Activated T-cell treated with anti-CD3 and anti-CD28 coated beads for 24 hours (primary cell): Measurements from ENCODE around the gene ZRANB1.

Source experiments
- DNase-seq: peaks from one replicate; pipeline ENCODE4 v3.0.0-alpha.2; 2020; ENCODE audit warnings: low read depth

Gene ZRANB1

DNA sequence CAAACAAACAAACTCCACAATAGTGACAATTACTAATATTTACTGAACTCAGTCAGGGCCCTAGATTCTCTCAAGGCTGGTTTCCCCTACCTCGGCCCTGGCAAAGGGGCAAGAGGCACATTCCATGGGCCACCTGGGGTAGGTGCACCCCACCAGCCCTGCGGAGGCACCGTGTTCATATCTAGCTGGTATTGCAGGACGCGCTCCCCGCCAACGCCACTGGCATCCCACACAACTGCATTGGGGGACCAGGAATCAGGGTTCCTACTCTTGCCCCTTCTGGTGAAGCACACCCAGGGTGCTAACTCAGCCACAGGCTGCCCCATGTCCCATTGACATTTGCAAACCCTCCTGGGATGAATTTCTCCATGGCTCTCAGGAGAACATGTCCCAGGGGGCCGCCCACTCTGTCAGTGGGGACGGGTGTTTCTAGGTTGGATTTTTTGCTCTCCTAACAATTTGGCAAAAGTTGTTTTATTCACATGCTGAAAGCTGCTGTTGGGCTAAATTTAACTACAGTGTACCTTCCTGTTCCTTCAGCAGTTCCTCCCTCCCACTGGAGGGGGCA lies 76.7 kb downstream of the ZRANB1 start:
- DNase-seq: no peak

DNA sequence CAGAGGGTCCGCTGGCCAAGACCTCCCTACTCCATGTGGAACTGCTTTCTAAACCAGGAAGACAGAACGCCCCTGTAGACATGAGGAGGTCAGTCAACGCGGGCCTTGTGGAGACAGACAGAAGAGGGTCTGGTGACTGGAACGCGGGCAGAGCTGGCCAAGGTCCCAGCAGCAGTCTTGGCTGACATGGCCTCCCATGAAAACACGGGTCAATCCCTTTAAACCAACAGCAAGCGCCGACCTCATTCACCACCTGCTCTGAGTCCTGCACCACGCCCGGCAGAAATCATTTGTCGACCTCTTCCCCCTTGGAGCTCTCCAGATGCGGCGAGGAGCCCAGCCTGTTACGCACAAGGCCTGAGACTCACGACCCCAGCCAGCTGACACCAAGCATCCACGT lies 78.5 kb downstream of the ZRANB1 start:
- no peak for DNase-seq

DNA sequence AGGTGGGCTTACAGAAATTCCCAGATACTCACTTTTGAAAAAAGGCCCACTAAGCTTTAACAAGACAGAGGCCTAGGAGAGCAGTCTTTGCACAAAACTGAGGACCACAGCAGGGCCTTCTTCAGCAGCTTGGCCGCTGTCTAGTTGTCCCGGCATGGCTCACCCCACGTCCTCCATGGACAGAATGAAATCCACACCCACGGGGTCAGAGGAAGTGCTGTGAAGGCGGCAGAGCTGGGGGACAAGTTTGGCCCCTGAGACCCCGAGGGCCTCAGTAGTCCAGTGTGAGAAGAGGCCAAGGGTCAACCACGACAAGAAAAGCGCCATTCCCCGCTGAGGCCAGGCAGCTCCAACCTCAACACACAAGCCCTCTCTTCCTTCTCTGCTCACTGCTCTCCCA lies 78.9 kb downstream of the ZRANB1 start:
- DNase-seq: no peak

DNA sequence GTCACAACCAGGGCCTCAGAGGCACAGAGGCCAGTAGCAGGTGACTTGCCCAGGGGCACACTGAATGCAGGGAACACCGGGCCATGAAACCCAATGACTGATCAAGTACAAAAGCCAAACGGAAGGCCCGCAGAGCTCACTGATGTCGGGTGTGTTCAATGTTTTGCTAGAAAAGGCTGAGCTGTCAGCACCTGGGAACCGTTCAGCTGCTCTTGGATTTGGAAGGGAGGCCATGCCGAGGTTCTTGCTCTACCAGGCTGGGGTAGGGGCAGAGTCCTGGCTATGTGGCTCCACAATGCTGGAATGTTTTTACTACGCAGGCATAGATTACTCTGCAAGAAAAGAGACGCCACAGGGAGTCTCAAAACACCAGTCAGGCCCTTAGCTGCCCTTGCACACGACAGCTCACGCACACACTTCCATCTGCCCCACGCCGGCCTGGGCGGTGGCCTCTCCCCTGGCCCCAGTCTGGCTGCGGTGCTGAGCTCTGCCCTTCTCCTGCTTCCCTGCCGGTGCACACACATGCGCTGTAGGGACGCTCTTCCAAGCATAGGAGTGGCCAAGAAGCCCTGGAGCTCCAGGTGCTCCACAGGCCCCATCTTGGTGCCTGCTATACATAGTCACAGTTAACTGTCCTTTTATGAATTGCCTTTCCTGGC lies 79.9 kb downstream of the ZRANB1 start:
- DNase-seq: no peak

DNA sequence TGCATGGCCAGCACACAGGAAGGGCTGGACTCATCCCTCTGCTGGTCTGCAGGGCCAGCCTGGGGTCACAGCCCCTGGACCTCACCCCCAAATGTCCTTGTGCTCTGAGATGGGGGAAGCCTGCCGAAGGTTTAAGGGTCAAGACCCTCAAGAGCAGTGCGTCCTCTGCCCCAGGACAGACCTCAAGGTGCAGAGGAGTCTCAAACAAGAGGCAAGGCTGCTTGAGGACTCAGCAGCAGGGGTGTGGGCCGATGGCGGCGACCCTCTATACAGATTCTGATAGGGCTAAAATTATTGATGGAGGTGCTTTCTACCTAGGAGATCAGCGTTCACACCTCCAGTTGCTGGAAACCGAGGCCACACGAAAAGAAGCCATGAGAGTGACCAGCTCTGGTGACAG lies 80.7 kb downstream of the ZRANB1 start:
- no peak for DNase-seq

DNA sequence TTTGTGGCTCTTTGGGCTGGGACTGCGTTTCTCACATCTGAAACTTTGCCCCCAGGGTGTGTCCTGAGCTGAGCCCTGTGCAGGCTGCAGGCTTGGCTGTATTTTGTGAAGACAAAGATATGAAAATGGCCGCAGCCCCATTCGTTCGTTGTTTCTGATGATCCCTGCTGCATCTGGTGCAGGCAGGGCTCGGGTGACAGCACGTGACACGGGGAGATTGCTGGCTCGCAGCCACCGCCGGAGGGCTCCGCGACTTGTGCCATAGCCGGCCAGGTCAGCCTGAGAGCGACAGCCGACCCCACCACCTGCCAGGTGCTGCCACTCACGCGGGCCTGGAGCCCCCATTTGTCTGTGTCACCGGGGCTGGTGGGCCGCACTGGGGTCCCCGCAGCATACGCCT lies 81.3 kb downstream of the ZRANB1 start:
- no peak for DNase-seq

DNA sequence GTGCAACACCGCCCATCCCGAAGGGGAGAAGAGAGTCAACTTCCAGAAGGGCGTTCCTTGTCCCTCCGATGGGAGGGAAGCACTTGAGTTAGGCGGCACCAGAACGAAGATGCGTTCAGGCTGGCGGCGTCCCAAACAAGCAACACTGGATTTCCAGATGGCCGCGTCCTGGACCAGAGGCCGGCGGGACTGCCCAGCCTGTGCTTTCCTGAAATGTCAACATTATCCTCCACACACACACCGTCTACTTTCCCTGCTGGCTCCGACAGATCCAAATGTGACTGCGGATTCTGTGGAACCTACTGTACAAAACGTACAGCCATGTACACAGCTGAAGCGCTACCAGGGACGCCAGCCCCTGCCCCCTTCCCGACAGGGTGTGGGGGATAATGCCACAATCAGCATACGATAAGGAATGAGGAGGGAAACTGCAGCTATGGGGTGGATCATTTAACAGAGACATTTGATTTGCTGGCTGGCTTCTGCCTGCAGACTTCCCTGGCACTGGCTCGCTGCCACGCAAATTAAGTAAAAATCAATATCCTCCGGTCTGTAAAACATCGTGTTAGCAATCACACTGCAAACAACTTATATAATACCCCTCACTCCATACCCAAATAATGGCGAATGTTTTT lies 82.1 kb downstream of the ZRANB1 start:
- DNase-seq: no peak

DNA sequence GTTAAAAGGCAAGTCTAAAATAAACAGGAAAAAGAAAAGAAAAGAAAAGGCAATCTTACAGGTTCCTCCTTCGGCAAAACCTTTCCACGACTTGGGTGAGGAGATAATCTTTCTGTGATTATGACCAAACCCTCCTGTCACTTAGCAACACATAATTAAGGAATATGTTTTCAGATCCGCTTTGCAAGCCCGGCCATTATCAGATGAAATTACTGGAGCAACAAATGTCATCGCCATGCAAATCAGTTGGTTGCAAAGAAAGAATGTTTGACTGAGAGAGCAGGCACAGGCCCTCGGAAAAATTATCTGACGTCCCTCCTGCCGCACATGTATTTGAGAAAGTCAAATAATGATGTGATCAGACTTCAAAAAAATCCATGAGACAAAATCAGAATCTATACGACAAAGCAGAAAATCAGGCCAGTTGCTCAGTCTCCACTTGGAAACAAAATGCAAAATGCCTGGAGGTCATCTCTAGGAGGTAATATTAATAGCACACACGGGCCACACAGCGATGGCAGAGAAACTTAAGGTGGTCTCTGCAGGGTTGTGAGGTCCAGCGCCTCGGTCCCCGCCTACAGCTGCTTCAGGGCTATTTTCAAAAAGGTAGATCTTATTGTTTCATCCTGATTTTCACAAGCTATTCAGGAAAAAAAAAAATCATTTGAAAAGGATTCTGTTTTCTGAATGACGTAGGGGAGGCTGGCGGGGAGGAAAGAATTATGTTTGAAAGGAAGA lies 82.7 kb downstream of the ZRANB1 start:
- no peak for DNase-seq

DNA sequence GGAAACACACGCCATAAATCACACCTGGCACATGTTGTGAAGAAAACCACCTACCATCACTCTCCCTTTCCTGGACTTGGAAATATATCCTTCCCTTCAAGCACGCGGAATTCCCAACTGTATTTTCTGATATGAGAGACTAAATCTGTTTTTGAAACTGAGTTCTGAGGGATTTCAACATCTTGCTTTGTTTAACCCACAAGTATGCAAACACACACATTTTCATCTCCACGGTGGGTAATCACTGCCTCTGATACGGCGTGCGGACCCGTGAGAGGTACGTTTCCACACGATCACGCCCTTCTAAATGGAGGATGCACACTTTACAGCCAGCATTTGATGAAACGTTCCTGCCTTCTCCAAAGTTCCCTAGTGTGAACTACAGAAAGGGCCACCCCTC lies 83.4 kb downstream of the ZRANB1 start:
- DNase-seq: no peak

DNA sequence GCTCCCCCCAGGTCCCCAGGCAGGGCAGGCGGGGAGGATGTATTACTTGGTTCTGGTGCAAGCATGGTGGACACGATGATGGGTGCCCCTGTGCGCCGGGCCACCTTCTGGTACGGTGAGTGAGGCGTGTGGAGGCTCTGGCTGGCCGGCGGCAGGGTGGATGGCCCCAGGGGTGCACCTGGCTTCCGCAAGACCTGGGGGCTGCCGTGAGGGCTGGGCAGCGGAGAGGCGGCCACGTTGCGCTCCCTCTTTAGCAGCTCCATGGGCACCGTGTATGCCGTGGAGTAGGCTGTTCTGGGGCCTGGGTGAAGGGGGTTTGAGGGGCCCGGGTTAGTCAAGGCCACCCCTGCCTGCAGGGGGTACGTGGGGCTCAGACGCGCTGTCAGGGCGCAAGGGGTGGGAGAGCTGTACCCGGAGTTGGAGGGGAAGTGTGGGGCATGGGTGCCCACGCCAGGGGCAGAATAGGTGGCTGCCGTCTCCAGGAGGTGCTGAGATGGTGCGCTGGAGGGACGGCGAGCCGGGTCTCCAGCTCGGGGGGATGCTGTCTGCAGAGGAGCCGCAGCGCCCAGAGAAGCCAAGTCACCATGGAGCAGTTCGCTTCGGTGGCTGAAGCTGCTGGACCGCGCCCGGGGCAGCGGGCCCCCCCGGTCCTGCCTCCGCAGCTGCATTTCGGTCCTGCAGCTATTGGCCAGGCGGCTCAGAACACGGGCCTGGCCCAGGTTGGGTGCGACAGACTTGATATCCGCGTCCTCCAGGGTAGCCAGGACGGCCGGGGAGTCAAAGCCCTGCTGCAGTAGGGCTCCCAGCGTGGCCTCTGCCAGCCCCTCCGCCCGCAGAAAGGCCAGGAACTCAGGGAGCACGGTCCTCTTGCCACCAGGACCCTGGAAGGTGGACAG lies 84.4 kb downstream of the ZRANB1 start:
- DNase-seq: no peak

DNA sequence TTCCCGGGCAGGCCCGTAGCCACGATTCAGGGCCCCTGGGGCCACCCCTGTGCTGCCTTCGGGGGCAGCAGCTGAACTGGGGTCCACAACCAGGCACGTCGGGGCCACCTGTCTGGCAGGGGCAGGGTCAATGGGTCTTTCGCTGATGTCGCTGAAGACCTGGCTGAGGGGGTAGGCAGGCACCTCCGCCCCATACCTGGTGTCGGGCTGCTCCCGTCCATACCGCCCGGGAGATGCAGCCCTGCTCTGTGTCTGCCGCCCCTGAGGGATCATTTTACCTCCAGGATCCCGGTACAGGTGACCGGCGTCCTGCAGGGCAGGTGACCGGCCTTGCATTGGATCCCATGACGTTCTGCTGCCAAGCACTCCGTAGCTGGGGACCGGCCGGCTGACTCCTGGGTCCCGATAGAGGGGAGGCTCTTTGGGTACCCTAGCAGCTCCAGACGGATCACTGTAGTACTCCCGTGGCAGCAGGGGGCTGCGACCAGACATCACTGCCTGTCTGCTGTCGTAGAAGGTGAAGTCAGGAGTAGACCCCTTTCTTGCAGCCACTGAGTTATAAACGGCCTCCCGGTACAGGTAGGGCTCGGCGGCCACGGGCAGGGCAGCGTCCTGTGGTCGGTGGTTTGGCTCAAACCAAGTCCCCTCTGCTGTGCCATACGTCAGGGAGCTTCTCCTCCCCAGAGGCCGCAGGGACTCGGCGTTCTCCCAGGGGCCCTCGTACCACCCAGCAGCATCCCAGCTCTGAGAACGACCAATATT lies 85.2 kb downstream of the ZRANB1 start:
- no peak for DNase-seq

DNA sequence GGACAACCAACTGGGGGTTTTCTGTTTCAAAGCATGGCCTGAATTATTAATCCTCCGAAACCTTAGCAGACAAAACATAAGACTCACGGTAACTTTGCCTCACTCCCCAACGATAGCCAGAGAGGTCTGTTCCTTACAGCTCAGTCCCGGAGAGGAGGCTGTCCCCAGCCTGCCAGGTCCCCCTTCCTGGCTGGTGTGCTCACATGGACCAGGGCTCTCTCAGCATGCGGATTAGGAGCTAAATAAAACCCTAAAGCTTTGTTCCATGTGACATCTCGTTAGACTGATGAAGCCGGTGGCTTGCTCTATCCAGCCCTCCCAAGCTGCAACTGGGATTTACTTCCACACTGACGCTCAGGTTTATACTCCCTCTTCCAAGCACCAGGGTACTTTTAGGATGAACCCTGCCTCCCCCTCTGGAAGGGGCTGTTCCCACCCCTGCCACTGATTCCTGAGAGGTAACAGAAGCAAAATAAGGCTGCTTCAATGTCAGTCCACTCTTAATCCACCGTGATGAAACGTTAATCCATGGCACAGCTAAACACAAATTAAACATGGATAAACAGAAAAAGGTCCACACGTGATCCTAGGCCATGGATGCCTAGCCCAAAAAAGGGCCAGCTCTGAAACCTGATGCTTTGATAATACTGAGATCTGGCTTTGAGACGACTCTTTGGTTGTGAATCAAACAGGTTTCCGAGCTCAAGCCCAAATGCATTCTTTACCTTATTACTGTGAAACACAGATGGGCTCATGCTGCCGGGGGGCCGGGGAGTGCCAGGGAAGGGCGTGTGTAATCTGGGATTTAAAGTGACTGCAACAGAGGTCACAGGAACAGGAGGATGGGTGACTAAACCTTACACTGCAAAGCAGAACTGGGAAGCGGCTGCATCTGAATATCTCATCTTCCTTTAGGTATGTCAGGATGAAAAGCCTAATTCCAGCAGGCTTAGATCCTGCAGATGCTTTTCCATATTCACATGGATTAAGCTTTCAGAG lies 86.2 kb downstream of the ZRANB1 start:
- no peak for DNase-seq

DNA sequence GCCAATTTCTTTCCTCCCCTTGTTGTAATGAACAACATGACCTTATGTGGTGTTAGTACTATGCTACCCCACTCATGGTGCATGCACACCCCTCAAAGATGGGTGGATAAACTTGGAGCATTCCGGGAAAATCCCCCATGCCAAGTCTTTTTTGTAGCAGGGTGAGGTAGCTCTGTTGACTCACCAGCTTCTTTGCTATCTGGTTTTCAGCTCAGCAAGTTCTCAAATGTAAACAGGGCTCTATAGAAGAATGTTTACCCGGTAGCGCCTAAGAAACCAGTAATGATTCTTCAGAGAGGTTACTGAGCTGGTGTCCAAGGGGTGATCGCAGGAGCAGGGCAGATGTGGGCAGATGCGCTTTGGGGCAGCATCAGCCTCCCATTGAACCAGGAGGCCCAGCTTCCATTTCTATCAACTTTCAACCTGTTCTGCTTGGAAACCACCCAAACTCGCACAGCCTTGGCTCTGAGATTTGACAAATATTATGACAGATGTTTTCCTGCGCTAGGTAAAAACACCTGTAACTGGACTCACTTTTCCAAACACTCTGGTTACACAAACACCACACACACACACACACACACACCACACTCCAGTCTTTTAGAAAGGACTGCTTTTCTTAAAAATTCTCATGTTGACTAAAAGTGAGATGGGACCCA lies 87.8 kb downstream of the ZRANB1 start:
- no peak for DNase-seq

DNA sequence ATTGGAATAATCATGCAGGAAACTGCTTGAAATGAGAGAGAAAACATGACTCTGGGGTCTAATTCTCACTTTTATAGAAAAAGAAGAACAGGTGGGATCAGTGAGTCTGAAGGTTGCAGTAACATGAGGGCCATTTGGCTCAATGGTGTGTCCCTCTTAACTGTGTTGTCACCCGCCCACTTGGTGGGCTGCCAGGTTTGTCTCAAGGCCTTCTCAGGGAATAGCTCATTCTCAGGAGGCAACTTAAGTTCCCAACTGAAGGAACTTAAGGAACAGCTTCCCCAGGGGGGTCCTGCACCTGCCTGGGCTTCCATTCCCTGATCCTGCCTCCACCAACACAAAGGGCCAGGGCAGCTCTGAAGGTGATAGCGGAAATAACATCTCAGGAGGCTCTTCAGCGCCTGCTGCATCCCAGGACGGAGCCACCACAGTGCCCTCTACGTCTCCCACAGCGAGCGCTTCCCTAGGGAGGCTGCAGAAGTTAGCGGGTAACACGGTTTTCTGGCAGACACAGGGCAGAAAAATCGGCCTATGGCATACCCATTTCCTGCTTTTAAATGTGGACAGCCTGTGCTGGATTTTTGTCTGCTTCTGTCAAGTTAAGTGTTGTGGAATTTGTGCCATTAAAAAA lies 88.8 kb downstream of the ZRANB1 start:
- DNase-seq: no peak

DNA sequence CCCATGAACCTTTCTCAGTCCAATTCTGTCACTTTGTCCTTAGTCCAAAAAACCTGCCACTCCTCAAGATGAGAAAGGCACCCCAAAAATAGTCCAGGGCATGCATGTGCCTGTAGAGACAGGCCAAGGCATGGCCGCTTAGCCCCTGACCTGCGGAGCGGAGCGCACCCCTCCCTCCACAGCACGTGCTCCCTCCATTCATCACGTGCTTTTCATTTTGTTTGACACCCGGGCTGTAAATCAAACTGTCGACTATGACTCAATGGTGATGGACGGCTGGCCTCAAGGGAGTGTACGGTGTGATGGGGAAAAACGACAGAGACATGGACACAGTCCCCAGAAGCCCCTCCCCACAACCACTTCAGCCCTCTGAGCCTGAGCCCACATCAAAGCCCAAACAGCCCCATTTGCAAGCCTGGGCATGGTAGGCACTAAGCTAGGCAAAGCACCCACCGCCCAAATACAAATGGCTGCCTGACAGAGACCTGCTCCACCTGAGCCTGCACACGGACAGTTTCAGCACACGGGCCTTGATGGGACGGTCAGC lies 90.6 kb downstream of the ZRANB1 start:
- DNase-seq: no peak

DNA sequence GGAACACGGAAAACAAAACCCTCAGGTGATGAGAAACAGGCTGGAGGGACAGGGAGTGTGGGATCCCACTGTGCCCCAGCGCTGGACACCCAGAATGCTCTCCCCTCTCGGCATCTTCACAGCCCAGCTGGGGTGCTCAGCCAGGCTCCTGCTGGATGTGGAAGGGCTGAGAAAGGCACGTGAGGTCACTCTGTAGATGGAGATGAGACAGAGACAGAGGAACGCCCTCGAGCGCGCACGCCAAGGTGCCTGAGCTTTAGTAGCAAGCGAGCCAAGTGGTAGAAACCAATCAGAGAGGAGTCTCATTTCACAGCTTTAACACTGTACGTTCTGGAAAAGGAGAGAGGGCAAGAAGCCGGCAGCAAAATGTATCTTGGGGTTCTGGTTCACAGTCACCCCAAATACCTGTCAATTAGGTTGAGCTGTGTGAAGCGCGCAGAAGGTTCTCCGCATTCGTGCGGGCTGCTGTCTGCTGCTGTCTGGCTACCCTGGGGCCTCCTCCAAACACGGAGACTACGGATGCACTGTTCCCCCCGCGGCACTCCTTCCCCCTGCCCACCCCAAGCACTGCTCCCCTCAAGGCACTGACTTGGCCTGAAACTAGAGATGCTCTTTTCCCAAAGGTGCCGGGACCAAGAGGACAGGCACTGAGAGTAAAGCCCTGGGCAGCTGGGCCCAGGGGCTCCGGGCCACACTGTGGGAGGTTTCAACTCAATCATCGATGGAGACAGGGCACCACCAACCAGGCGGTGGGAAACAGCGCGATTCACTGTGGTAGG lies 91.4 kb downstream of the ZRANB1 start:
- no peak for DNase-seq

DNA sequence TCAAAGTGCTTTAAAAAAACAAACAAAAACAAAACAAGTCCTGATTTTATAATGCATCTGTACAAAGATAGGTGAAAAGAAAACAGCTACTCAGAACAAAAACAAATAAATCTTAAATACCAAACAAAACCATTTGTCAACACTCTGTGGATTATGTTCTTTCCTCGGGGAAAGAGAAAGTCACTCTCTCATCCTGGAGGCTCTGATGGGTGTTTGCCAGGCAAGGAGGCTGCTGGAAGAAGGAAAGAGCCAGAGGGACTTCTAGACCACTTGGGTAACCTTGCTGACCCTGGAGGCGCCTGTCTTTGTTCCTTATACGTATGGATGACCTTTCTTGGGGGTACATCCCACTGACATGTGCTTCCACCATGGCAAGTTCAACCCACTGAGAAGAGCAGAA lies 92.8 kb downstream of the ZRANB1 start:
- no peak for DNase-seq

DNA sequence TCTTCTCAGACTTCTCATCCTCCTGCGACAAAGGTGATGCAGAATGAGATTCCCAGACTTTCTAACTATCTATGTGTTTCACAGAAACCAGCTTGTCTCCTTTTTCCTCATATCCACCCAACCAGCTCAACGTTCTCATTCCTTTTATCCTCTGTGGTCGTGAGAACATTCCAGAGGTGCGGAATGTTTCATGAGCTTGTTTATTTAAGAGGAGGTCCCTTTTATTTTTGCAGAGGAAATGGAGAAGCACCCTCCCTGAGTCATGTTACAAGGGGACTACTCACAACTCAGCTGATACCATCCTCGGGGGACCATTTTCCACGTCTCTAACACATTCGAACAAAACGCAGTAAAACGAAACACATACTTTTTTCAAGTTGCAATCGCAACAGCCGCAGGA lies 93.2 kb downstream of the ZRANB1 start:
- DNase-seq: no peak
